Fibroblast of lung (primary cell): Measurements from ENCODE around the gene SKIL. TPM values are rescaled to one million over a fixed set of nuclear protein-coding genes. Genes with fewer than 3 reads are reported as not detected.

Experiments
- DNase-seq, 2 donors: peaks; one replicate each; pipeline versions ENCODE4 v3.0.0 to v3.0.0-alpha.2; 2010; ENCODE audit warnings: low read depth in 2 of 2
- H2AFZ ChIP-seq: 2 replicates; pipeline ENCODE4 v1.5.1; 2012; ENCODE audit warnings: low read length, control low read depth, inconsistent platforms
- H3K27ac ChIP-seq: 2 replicates; pipeline ENCODE4 v1.5.1; 2011; ENCODE audit warnings: low read length, control low read depth; ENCODE audit not compliant: insufficient read depth
- H3K27me3 ChIP-seq: 2 replicates; pipeline ENCODE4 v1.5.1; 2011; ENCODE audit warnings: mild to moderate bottlenecking, low read length; ENCODE audit not compliant: control insufficient read depth, insufficient read depth
- H3K36me3 ChIP-seq: 2 replicates; pipeline ENCODE4 v1.5.1; 2011; ENCODE audit warnings: low read length; ENCODE audit not compliant: control insufficient read depth, insufficient read depth
- H3K4me1 ChIP-seq: 2 replicates; pipeline ENCODE4 v1.5.1; 2011; ENCODE audit warnings: low read length; ENCODE audit not compliant: control insufficient read depth, insufficient read depth; ENCODE audit errors: extremely low read depth
- H3K4me2 ChIP-seq: 2 replicates; pipeline ENCODE4 v1.5.1; 2011; ENCODE audit warnings: low read length, control low read depth; ENCODE audit not compliant: insufficient read depth; ENCODE audit errors: extremely low read depth
- H3K4me3 ChIP-seq, 4 experiments: fragments of 200-600 bp in 1 of 4; sonication (generic) in 1 of 4; replicated peaks in 1 of 4; 2 replicates each; pipeline ENCODE4 v1.5.1; 2011 to 2016; ENCODE audit warnings: low read length in 4 of 4, low read depth in 3 of 4, mild to moderate bottlenecking in 3 of 4, control low read depth in 2 of 4, inconsistent platforms in 1 of 4, mixed read lengths in 1 of 4; ENCODE audit not compliant: insufficient read depth in 1 of 4; ENCODE audit errors: control extremely low read depth in 1 of 4
- H3K79me2 ChIP-seq: 2 replicates; pipeline ENCODE4 v1.5.1; 2012; ENCODE audit warnings: mild to moderate bottlenecking, low read length, inconsistent platforms; ENCODE audit not compliant: control insufficient read depth, insufficient read depth
- H3K9ac ChIP-seq: 2 replicates; pipeline ENCODE4 v1.5.1; 2011; ENCODE audit warnings: mild to moderate bottlenecking, low read length, control low read depth; ENCODE audit not compliant: insufficient read depth
- H3K9me3 ChIP-seq: 2 replicates; pipeline ENCODE4 v1.5.1; 2012; ENCODE audit warnings: low read depth, low read length; ENCODE audit not compliant: control insufficient read depth, insufficient read depth
- H4K20me1 ChIP-seq: 2 replicates; pipeline ENCODE4 v1.5.1; 2011; ENCODE audit warnings: low read length; ENCODE audit not compliant: control insufficient read depth, insufficient read depth; ENCODE audit errors: extremely low read depth
- CTCF ChIP-seq, 2 donors: IDR thresholded peaks in 1 of 2; conservative IDR thresholded peaks in 1 of 2; 1 replicate in 1 of 2; 2 replicates in 1 of 2; pipeline ENCODE4 v1.5.1; 2011 to 2012; ENCODE audit warnings: low read length in 2 of 2, control low read depth in 1 of 2, inconsistent platforms in 1 of 2, low read depth in 1 of 2, mild to moderate bottlenecking in 1 of 2
- EZH2 ChIP-seq: IDR thresholded peaks from 2 replicates; pipeline ENCODE4 v1.5.1; 2012; ENCODE audit warnings: low read length, control low read depth, mild to moderate bottlenecking; ENCODE audit errors: missing control alignments
- polyA plus RNA-seq, 2 donors: library from polyadenylated mRNA; depleted of rRNA in 1 of 2; stranded (reverse) in 1 of 2; unstranded in 1 of 2; fragments of >200 nt; gene quantifications; 2 replicates each; pipeline ENCODE4 v1.2.1, GENCODE V29; 2011 to 2012; ENCODE audit warnings: missing spikeins in 1 of 2
- total RNA-seq: library from RNA; depleted of rRNA; stranded (reverse); fragments of >200 nt; gene quantifications from 2 replicates; pipeline ENCODE4 v1.2.1, GENCODE V29; 2014

SKIL gene
- total and polyA plus RNA-seq, 2 donors (not counting 1 experiment from before 2014, with no cell fraction given) = 15.3 to 33.4 TPM

GRCh38 chr3:170437176-170437575 lies 79.7 kb downstream of the SKIL start:
- no peak overlapping the region for H3K4me3 ChIP-seq
- no peak overlapping the region for H2AFZ ChIP-seq
- peaks cover 8% of the 10 kb centered on the region for H3K79me2 ChIP-seq
- no peaks in the 10 kb centered on the region for H3K9me3 ChIP-seq
- no peak overlapping the region for H3K27ac ChIP-seq
- no peak for DNase-seq
- H3K9ac ChIP-seq = no peak overlapping the region
- H3K36me3 ChIP-seq = peaks cover 25% of the 10 kb centered on the region
- no peak for TF ChIP-seq EZH2
- no peak for TF ChIP-seq CTCF (conservative IDR thresholded peaks at IDR 0.05 in 1 of 2, IDR thresholded peaks at IDR 0.05 in 1 of 2; ENCODE audit: low read depth in 1 of 2, low read length in 2 of 2)
- H3K27me3 ChIP-seq = no peaks in the 10 kb centered on the region
- H4K20me1 ChIP-seq = no peaks in the 10 kb centered on the region
- H3K4me1 ChIP-seq = peaks cover 6% of the 10 kb centered on the region
- no peak overlapping the region for H3K4me2 ChIP-seq

DNA sequence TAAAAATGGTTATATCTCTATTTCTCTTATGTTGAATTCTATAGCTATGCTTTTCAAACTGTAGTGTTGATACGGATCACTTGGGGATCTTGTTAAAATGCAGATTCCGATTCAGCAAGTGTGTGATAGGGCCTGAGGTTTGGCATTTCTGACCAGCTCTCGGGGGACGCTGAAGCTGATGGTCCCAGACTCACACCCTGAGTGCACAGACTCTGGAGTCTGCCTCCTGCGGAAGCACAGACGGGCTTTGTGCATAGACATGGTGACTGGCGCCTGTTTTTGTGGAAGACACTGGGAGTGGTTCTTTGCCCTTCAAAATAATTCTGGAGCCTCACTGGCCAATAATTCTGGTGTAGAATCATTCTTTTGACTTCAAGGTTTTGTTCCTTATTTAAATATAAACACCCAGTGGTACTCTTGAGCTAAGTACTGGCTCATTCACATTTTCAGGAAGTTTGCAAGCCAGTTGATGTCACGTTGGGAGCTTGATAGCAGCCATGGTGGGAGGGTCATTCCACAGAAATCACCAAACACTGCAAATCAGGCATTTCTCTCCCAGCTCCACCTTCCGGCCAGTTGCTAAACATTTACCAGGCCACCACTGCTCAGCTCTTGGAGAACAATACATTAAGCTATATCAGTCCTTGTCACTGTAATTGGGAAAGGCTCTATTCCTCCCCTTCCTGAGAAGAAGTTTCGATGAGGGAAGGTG lies 80.3 kb downstream of the SKIL start:
- H3K4me2 ChIP-seq = no peak overlapping the region
- no peak overlapping the region for H3K27ac ChIP-seq
- H3K4me1 ChIP-seq = peaks cover 6% of the 10 kb centered on the region
- H3K79me2 ChIP-seq = peaks cover 4% of the 10 kb centered on the region
- no peak overlapping the region for H3K9ac ChIP-seq
- H3K27me3 ChIP-seq = no peaks in the 10 kb centered on the region
- no peaks in the 10 kb centered on the region for H3K9me3 ChIP-seq
- no peak overlapping the region for H3K4me3 ChIP-seq
- peaks cover 20% of the 10 kb centered on the region for H3K36me3 ChIP-seq
- no peaks in the 10 kb centered on the region for H4K20me1 ChIP-seq
- no peak for DNase-seq
- TF ChIP-seq EZH2 = no peak
- no peak for TF ChIP-seq CTCF (conservative IDR thresholded peaks at IDR 0.05 in 1 of 2, IDR thresholded peaks at IDR 0.05 in 1 of 2; ENCODE audit: low read depth in 1 of 2, low read length in 2 of 2)
- H2AFZ ChIP-seq = no peak overlapping the region

- no peak for DNase-seq
- Histone ChIP-seq H3K36me3 (peaks cover 17% of the 10 kb centered on the region), H3K4me1 (peaks cover 6% of the 10 kb centered on the region), H3K9me3 (no peaks in the 10 kb centered on the region), H3K9ac (no peak overlapping the region), H3K79me2 (peaks cover 2% of the 10 kb centered on the region), H3K27me3 (no peaks in the 10 kb centered on the region), H3K4me3 (no peak overlapping the region), H4K20me1 (no peaks in the 10 kb centered on the region), H3K27ac (no peak overlapping the region), H3K4me2 (no peak overlapping the region), H2AFZ (no peak overlapping the region)
- TF ChIP-seq EZH2 (no peak), CTCF (conservative IDR thresholded peaks at IDR 0.05 in 1 of 2, IDR thresholded peaks at IDR 0.05 in 1 of 2; ENCODE audit: low read depth in 1 of 2, low read length in 2 of 2) (no peak)
Measured at GRCh38 chr3:170438836-170439235, 81.3 kb downstream of the SKIL start.
